Loucy (cell line): ENCODE data around the gene PGLYRP3.

ENCODE experiments used
- H2AFZ ChIP-seq: fragments of 200-600 bp; sonication (generic); 2 replicates; pipeline ENCODE4 v1.6.0; 2016; ENCODE audit warnings: antibody characterized with exemption, mild to moderate bottlenecking, low read length, moderate library complexity
- H3F3A ChIP-seq: fragments of 200-600 bp; 2 replicates; pipeline ENCODE4 v1.6.0; 2016; ENCODE audit warnings: antibody characterized with exemption, low read depth, mild to moderate bottlenecking
- H3K27me3 ChIP-seq: fragments of 200-600 bp; sonication (generic); 2 replicates; pipeline ENCODE4 v1.6.1; 2014; ENCODE audit warnings: low read length, mild to moderate bottlenecking; ENCODE audit not compliant: insufficient read depth, poor library complexity, severe bottlenecking
- H3K36me3 ChIP-seq: fragments of 200-600 bp; sonication (generic); 2 replicates; pipeline ENCODE4 v1.6.1; 2016; ENCODE audit warnings: low read length; ENCODE audit not compliant: insufficient read depth
- H3K4me1 ChIP-seq: fragments of 200-600 bp; sonication (generic); 2 replicates; pipeline ENCODE4 v1.5.1; 2014; ENCODE audit warnings: low read length, mild to moderate bottlenecking; ENCODE audit not compliant: insufficient read depth, poor library complexity, severe bottlenecking
- H3K4me2 ChIP-seq: fragments of 200-600 bp; sonication (generic); 2 replicates; pipeline ENCODE4 v1.6.0; 2014; ENCODE audit warnings: antibody characterized with exemption, low read length, low read depth, mild to moderate bottlenecking; ENCODE audit not compliant: poor library complexity, severe bottlenecking
- H3K4me3 ChIP-seq: fragments of 200-600 bp; sonication (generic); 2 replicates; pipeline ENCODE4 v1.5.1; 2014; ENCODE audit warnings: low read length, mild to moderate bottlenecking, mixed read lengths; ENCODE audit not compliant: poor library complexity, severe bottlenecking
- H3K79me2 ChIP-seq: fragments of 200-600 bp; sonication (generic); 2 replicates; pipeline ENCODE4 v1.6.1; 2014; ENCODE audit warnings: low read length; ENCODE audit not compliant: insufficient read depth
- H3K9ac ChIP-seq: fragments of 200-600 bp; sonication (generic); 2 replicates; pipeline ENCODE4 v1.6.0; 2014; ENCODE audit warnings: mild to moderate bottlenecking, low read depth, low read length, moderate library complexity; ENCODE audit not compliant: poor library complexity, severe bottlenecking
- H3K9me2 ChIP-seq: fragments of 200-600 bp; sonication (generic); replicated peaks from 2 replicates; pipeline ENCODE4 v1.6.1; 2016; ENCODE audit warnings: low read depth, low read length, mixed read lengths
- H3K9me3 ChIP-seq: fragments of 200-600 bp; sonication (generic); 2 replicates; pipeline ENCODE4 v1.6.1; 2014; ENCODE audit warnings: mild to moderate bottlenecking, antibody characterized with exemption, low read length, low read depth; ENCODE audit not compliant: insufficient read depth
- H4K20me1 ChIP-seq: fragments of 200-600 bp; sonication (generic); 2 replicates; pipeline ENCODE4 v1.6.0; 2014; ENCODE audit warnings: antibody characterized with exemption, low read length, mild to moderate bottlenecking; ENCODE audit not compliant: insufficient read depth, poor library complexity, severe bottlenecking
- CTCF ChIP-seq: fragments of 200-600 bp; sonication (generic); conservative IDR thresholded peaks from 2 replicates; pipeline ENCODE4 v1.5.1; 2014; ENCODE audit warnings: mild to moderate bottlenecking, antibody characterized with exemption, low read length
- EZH2phosphoT487 ChIP-seq: fragments of 200-600 bp; IDR thresholded peaks from 2 replicates; pipeline ENCODE4 v1.6.1; 2018; ENCODE audit warnings: antibody characterized with exemption, mild to moderate bottlenecking, moderate library complexity, borderline replicate concordance

The PGLYRP3 gene

GRCh38 chr1:153271711-153272110 lies 41.0 kb downstream of the PGLYRP3 start:
- H3F3A ChIP-seq = no peaks in the 10 kb centered on the region
- TF ChIP-seq EZH2phosphoT487 (no peak), CTCF (no peak)
- H3K4me3 ChIP-seq = no peak overlapping the region
- no peaks in the 10 kb centered on the region for H3K9me3 ChIP-seq
- no peaks in the 10 kb centered on the region for H3K36me3 ChIP-seq
- H3K9ac ChIP-seq = no peak overlapping the region
- H4K20me1 ChIP-seq = no peaks in the 10 kb centered on the region
- no peaks in the 10 kb centered on the region for H3K9me2 ChIP-seq
- no peak overlapping the region for H2AFZ ChIP-seq
- H3K4me1 ChIP-seq = no peaks in the 10 kb centered on the region
- H3K79me2 ChIP-seq = no peaks in the 10 kb centered on the region
- no peak overlapping the region for H3K4me2 ChIP-seq
- no peaks in the 10 kb centered on the region for H3K27me3 ChIP-seq

- Histone ChIP-seq H3K4me2 (no peak overlapping the region), H3K4me3 (no peak overlapping the region), H3F3A (no peaks in the 10 kb centered on the region), H4K20me1 (no peaks in the 10 kb centered on the region), H3K9me2 (no peaks in the 10 kb centered on the region), H2AFZ (no peak overlapping the region), H3K36me3 (no peaks in the 10 kb centered on the region), H3K27me3 (peaks cover 40% of the 10 kb centered on the region), H3K9ac (no peak overlapping the region), H3K4me1 (peaks cover 21% of the 10 kb centered on the region), H3K79me2 (no peaks in the 10 kb centered on the region), H3K9me3 (no peaks in the 10 kb centered on the region)
- TF ChIP-seq EZH2phosphoT487 = no peak
- peak; percentile 34 for TF ChIP-seq CTCF
Measured at GRCh38 chr1:153265457-153265856, 47.3 kb downstream of the PGLYRP3 start.

- no peaks in the 10 kb centered on the region for H3F3A ChIP-seq
- peak overlapping the region; percentile 54; the same call in 1 of the 2 replicates for H2AFZ ChIP-seq
- H3K36me3 ChIP-seq = no peaks in the 10 kb centered on the region
- H3K9me2 ChIP-seq = no peaks in the 10 kb centered on the region
- no peak overlapping the region for H3K9ac ChIP-seq
- H4K20me1 ChIP-seq = no peaks in the 10 kb centered on the region
- H3K4me2 ChIP-seq = peak overlapping the region; percentile 73
- TF ChIP-seq EZH2phosphoT487 = no peak
- TF ChIP-seq CTCF = no peak
- peaks cover 25% of the 10 kb centered on the region for H3K4me1 ChIP-seq
- no peaks in the 10 kb centered on the region for H3K9me3 ChIP-seq
- H3K27me3 ChIP-seq = peaks cover 40% of the 10 kb centered on the region
- H3K79me2 ChIP-seq = no peaks in the 10 kb centered on the region
- H3K4me3 ChIP-seq = peak overlapping the region; percentile 70
Measured at GRCh38 chr1:153262462-153263157, 50.1 kb downstream of the PGLYRP3 start.
